ENCODE measurements around the gene WIPF3.
A peak's percentile ranks its signal among the peaks of the same experiment; 100 is the strongest.

WIPF3 gene
- 0 to 0.12 (median 0) reads per million in 9 experiments for total RNA-seq

DNA sequence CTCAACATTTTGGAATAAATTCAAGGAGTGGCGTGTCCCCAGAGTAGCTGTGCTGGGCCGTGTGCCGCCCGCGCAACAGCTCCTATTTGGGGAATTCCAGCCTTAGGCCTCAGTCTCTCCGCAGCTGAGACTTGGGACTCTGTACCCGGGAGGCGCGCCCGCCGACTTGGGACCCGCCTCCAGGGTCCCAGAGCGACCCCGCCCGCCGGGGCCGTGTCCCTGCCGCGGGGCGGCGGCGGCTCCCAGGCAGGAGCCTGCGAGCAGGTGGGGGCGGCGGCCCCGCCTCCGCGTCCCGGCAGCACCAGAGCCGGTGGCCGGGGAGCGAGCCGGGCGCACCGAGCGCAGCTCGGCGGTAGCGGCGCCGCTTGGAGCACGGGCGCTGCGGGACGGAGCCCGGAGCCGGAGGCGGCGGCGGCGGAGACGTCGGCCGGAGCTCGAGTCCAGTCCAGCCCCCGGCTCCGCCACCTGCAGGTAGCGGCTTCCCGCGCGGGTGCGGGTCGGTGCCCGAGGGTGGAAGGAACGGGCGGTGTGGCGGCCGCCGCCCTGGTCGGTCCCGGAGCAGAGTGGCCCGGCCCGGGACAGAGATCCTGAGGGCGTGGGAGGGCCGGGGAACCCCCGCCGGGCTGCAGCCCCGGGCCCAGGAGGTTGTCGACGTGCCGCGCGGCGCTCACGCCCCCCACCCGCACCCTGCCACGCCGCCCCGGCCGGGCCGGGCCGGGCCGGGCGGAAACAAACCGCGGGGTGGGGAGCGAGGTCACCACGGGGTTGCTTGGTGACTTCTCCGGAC is at the start of gene WIPF3:
WIPF3 (plus strand) TSS at position 301 of the 787 bp plus-strand sequence. CDS start 28,217 bp downstream, outside the sequence.
- H3K36me3 Mint-ChIP-seq (ENCODE audit: insufficient read depth) = no peaks in the 10 kb centered on the region
- no peaks in the 10 kb centered on the region for H3K9me3 Mint-ChIP-seq
- H3K27ac Mint-ChIP-seq = no peak within 1 kb of the TSS
- ATAC-seq (replicated peaks) (no peak), DNase-seq (no peak)
- peaks cover 0 to 5% of the 10 kb centered on the region in 2 donors for H3K4me1 Mint-ChIP-seq (ENCODE audit: low read depth in 2 of 2)
- H3K27me3 Mint-ChIP-seq = peaks cover 78 to 94% of the 10 kb centered on the region in 2 donors
- H3K4me3 Mint-ChIP-seq = peak within 1 kb of the TSS in 1 of 2 donors; percentile 28

DNA sequence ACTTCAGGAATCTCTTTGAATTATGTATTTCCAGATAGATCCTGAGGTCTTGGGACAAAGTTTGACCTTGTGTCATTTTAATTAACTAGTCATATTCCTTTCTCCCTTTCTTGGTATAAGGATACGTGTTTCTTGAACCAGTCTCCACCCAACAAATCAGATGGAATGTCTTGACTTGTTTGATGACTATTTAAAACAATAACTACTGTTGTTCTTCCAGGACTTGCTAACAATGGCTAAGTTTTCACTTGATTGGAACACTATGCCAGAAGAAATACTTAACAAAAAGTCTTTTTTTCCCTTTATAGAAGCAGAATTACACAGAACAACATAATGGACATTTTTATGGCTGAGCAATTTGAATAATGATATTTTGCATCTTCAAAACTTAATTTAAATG is 43.0 kb upstream of the WIPF3 start:
- H3K4me3 Mint-ChIP-seq = no peak overlapping the region
- peaks cover 22 to 35% of the 10 kb centered on the region in 2 donors for H3K27me3 Mint-ChIP-seq
- H3K9me3 Mint-ChIP-seq = no peaks in the 10 kb centered on the region
- ATAC-seq (replicated peaks) (no peak), DNase-seq (no peak)
- H3K27ac Mint-ChIP-seq = no peak overlapping the region
- H3K4me1 Mint-ChIP-seq (ENCODE audit: low read depth in 2 of 2) = no peaks in the 10 kb centered on the region
- no peaks in the 10 kb centered on the region for H3K36me3 Mint-ChIP-seq (ENCODE audit: insufficient read depth)

- H3K4me1 Mint-ChIP-seq (ENCODE audit: low read depth in 2 of 2) = no peaks in the 10 kb centered on the region
- H3K27ac Mint-ChIP-seq = no peak overlapping the region
- no peak for DNase-seq
- H3K36me3 Mint-ChIP-seq (ENCODE audit: insufficient read depth) = no peaks in the 10 kb centered on the region
- no peaks in the 10 kb centered on the region for H3K9me3 Mint-ChIP-seq
- ATAC-seq (replicated peaks) = no peak
- H3K27me3 Mint-ChIP-seq = peaks cover 22 to 35% of the 10 kb centered on the region in 2 donors
- H3K4me3 Mint-ChIP-seq = no peak overlapping the region
Measured at GRCh38 chr7:29764227-29764626, 42.1 kb upstream of the WIPF3 start.

DNA sequence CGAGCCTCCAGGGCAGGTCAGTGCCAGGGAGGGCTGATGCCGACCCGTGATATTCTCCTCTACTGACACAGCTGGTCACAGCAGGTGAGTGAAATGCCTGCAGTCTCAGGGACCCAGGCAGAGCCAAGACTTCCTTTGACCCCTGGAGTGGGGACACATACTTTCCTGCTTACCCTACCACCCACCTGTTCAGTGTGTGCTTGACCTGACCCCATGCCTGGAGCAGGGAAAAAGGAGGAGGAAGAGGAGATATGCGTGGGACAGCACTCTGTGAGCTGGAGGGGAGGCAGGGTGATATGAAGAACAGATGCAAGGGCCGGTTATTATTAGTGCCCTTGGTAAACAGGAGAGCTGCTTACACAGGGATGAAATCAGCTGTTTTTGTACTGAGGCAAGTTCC is 40.8 kb upstream of the WIPF3 start:
- H3K4me1 Mint-ChIP-seq (ENCODE audit: low read depth in 2 of 2) = no peaks in the 10 kb centered on the region
- ATAC-seq (replicated peaks) = no peak
- H3K27me3 Mint-ChIP-seq = peaks cover 28 to 35% of the 10 kb centered on the region in 2 donors
- no peak for DNase-seq
- H3K4me3 Mint-ChIP-seq = no peak overlapping the region
- H3K9me3 Mint-ChIP-seq = no peaks in the 10 kb centered on the region
- H3K36me3 Mint-ChIP-seq (ENCODE audit: insufficient read depth) = no peaks in the 10 kb centered on the region
- H3K27ac Mint-ChIP-seq = no peak overlapping the region

DNA sequence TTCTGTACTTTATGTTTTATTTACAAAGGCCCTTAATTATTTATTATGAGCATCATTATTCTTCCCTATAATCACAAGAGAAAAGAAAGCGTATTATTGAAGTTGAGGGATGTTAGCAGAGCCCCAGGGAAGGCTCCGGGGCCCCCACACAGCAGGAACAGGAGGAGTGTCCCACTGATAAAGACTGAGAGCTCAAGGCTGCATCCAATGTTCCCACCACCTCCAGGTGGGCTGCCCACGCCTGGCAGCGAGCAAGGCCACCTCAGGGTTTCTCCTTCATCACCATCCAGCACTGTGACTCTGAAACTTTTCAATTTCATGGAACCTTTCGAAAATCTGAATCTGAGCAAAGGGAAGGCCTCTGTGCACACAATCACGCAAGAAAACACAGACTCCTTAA is 35.9 kb upstream of the WIPF3 start:
- no peak for ATAC-seq (replicated peaks)
- Mint-ChIP-seq H3K4me3 (no peak overlapping the region), H3K27ac (no peak overlapping the region)

GRCh38 chr7:29771081-29771816 is 35.1 kb upstream of the WIPF3 start:
- Mint-ChIP-seq H3K27ac (no peak overlapping the region), H3K4me1 (ENCODE audit: low read depth in 2 of 2) (no peaks in the 10 kb centered on the region)

More for the DNA sequence above, 35.9 kb upstream of the WIPF3 start:
- H3K9me3 Mint-ChIP-seq = no peaks in the 10 kb centered on the region
- peaks cover 21 to 33% of the 10 kb centered on the region in 2 donors for H3K27me3 Mint-ChIP-seq
- H3K36me3 Mint-ChIP-seq (ENCODE audit: insufficient read depth) = no peaks in the 10 kb centered on the region
- DNase-seq = no peak
- no peaks in the 10 kb centered on the region for H3K4me1 Mint-ChIP-seq (ENCODE audit: low read depth in 2 of 2)

DNA sequence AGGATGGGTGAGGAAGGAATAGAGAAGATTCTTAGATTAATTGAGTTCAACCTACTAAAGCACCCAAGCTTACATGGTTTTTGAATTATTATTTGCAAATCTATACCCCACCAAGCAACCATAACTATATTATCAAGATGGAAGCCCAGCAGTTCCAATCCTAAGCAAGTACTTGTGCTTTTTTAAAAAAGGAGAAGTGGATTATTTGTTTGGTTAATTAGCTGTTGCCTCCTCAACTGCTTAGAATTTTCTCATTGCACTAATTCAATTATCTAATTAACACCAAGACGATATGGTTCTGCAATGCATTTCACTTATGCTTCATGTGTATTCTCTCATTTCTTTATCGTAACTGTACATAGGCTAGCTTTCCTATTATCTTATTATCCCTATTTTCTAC is 27.3 kb upstream of the WIPF3 start:
- Mint-ChIP-seq H3K27ac (no peak overlapping the region), H3K27me3 (peaks cover 57 to 74% of the 10 kb centered on the region in 2 donors), H3K4me3 (no peak overlapping the region), H3K4me1 (ENCODE audit: low read depth in 2 of 2) (no peaks in the 10 kb centered on the region), H3K36me3 (ENCODE audit: insufficient read depth) (no peaks in the 10 kb centered on the region), H3K9me3 (no peaks in the 10 kb centered on the region)
- no peak for DNase-seq
- no peak for ATAC-seq (replicated peaks)

More at GRCh38 chr7:29771081-29771816, 35.1 kb upstream of the WIPF3 start:
- no peak for ATAC-seq (replicated peaks)
- H3K4me3 Mint-ChIP-seq = no peak overlapping the region
- H3K36me3 Mint-ChIP-seq (ENCODE audit: insufficient read depth) = no peaks in the 10 kb centered on the region
- H3K9me3 Mint-ChIP-seq = no peaks in the 10 kb centered on the region
- DNase-seq = no peak
- peaks cover 21 to 25% of the 10 kb centered on the region in 2 donors for H3K27me3 Mint-ChIP-seq

- peaks cover 50 to 74% of the 10 kb centered on the region in 2 donors for H3K27me3 Mint-ChIP-seq
- no peak overlapping the region for H3K4me3 Mint-ChIP-seq
- H3K4me1 Mint-ChIP-seq (ENCODE audit: low read depth in 2 of 2) = no peaks in the 10 kb centered on the region
- DNase-seq = no peak
- no peaks in the 10 kb centered on the region for H3K9me3 Mint-ChIP-seq
- no peak overlapping the region for H3K27ac Mint-ChIP-seq
- no peak for ATAC-seq (replicated peaks)
- H3K36me3 Mint-ChIP-seq (ENCODE audit: insufficient read depth) = no peaks in the 10 kb centered on the region
Measured at GRCh38 chr7:29780346-29780745, 26.0 kb upstream of the WIPF3 start.

- Mint-ChIP-seq H3K4me1 (ENCODE audit: low read depth in 2 of 2) (no peaks in the 10 kb centered on the region), H3K36me3 (ENCODE audit: insufficient read depth) (no peaks in the 10 kb centered on the region), H3K27ac (no peak overlapping the region), H3K9me3 (no peaks in the 10 kb centered on the region), H3K4me3 (no peak overlapping the region), H3K27me3 (peaks cover 41 to 56% of the 10 kb centered on the region in 2 donors)
- ATAC-seq (replicated peaks) (no peak), DNase-seq (no peak)
Measured at GRCh38 chr7:29783671-29784070, 22.6 kb upstream of the WIPF3 start.

- no peak for ATAC-seq (replicated peaks)
- Mint-ChIP-seq H3K4me3 (no peak overlapping the region), H3K36me3 (ENCODE audit: insufficient read depth) (no peaks in the 10 kb centered on the region), H3K9me3 (no peaks in the 10 kb centered on the region), H3K27ac (no peak overlapping the region), H3K4me1 (ENCODE audit: low read depth in 2 of 2) (no peaks in the 10 kb centered on the region), H3K27me3 (peaks cover 8 to 13% of the 10 kb centered on the region in 2 donors)
- no peak for DNase-seq
Measured at GRCh38 chr7:29793507-29793906, 12.8 kb upstream of the WIPF3 start.

- Mint-ChIP-seq H3K27ac (no peak overlapping the region), H3K27me3 (peaks cover 8 to 20% of the 10 kb centered on the region in 2 donors), H3K36me3 (ENCODE audit: insufficient read depth) (no peaks in the 10 kb centered on the region), H3K4me3 (no peak overlapping the region), H3K4me1 (ENCODE audit: low read depth in 2 of 2) (no peaks in the 10 kb centered on the region), H3K9me3 (no peaks in the 10 kb centered on the region)
- DNase-seq = no peak
- ATAC-seq (replicated peaks) = no peak
Measured at GRCh38 chr7:29794959-29795629, 11.2 kb upstream of the WIPF3 start.

DNA sequence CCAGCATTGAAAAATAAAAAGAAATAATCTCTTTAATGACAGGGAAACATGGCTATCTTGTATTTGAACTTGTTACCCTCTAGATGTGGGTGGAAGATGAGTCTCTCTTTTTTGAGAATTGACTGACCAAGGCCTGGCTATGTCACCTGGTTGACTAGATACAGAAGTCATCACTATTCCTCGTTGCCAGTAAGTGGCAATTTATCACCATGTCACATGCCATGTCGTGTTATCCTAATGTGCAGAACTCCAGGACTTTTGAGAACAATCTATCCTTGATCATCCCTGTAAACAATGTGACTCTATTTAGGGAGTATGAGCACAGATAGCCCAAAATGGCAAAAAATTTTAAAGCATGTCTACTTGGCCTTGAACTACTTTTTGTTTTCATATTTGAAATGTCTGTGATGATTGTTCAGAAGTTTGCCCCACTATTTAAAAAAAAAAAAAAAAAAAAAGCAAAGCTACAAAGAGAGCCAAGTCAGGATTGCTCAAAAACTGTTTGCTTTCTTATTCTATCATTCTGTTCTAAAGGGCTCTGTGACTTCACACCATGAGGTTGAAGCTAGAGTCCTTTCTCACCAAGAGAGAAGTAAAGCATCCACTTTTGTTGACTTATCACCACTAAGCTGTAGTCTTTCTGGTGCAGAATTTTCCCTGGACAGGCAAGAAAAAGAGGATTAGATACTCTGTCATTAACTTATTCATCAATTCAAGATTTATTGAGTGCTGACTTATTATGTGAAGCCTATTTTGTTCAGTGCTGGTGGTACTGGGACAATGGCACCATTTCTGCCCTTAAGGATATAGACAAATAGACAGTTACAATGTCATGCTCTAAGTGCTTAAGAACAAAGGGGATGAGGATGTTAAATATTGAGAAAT is 10.4 kb upstream of the WIPF3 start:
- Mint-ChIP-seq H3K4me1 (ENCODE audit: low read depth in 2 of 2) (no peaks in the 10 kb centered on the region), H3K4me3 (no peak overlapping the region), H3K27me3 (peaks cover 11 to 24% of the 10 kb centered on the region in 2 donors), H3K9me3 (no peaks in the 10 kb centered on the region), H3K36me3 (ENCODE audit: insufficient read depth) (no peaks in the 10 kb centered on the region), H3K27ac (no peak overlapping the region)
- no peak for DNase-seq
- ATAC-seq (replicated peaks) = no peak

Data from effector memory CD8-positive, alpha-beta T cell (primary cell).